Neural progenitor cell (in vitro differentiated cells): Measurements from ENCODE around the gene PLCXD3. TPM values are rescaled to one million over a fixed set of nuclear protein-coding genes. Genes with fewer than 3 reads are reported as not detected.

Source experiments
- DNase-seq: peaks from one replicate; pipeline ENCODE4 v3.0.0-alpha.2; 2016; ENCODE audit warnings: low spot score
- H2AFZ ChIP-seq: fragments of 200-600 bp; sonication (generic); replicated peaks from 2 replicates; pipeline ENCODE4 v1.6.1; 2016; ENCODE audit warnings: antibody characterized with exemption
- H3F3A ChIP-seq: fragments of 200-600 bp; sonication (generic); 2 replicates; pipeline ENCODE4 v1.6.1; 2016; ENCODE audit warnings: antibody characterized with exemption, low read depth
- H3K27ac ChIP-seq: fragments of 200-600 bp; sonication (generic); 2 replicates; pipeline ENCODE4 v1.5.1; 2016; ENCODE audit warnings: mild to moderate bottlenecking
- H3K27me3 ChIP-seq: fragments of 200-600 bp; sonication (generic); 2 replicates; pipeline ENCODE4 v1.6.1; 2016; ENCODE audit warnings: mild to moderate bottlenecking, moderate library complexity
- H3K36me3 ChIP-seq: fragments of 200-600 bp; sonication (generic); 2 replicates; pipeline ENCODE4 v1.5.1; 2016
- H3K4me1 ChIP-seq: fragments of 200-600 bp; sonication (generic); 2 replicates; pipeline ENCODE4 v1.6.1; 2016; ENCODE audit warnings: mixed run types
- H3K4me2 ChIP-seq: fragments of 200-600 bp; sonication (generic); 2 replicates; pipeline ENCODE4 v1.6.1; 2016
- H3K4me3 ChIP-seq: fragments of 200-600 bp; sonication (generic); 2 replicates; pipeline ENCODE4 v1.5.1; 2016
- H3K79me2 ChIP-seq: fragments of 200-600 bp; sonication (generic); 2 replicates; pipeline ENCODE4 v1.6.1; 2016; ENCODE audit warnings: low read depth
- H3K9ac ChIP-seq: fragments of 200-600 bp; sonication (generic); 2 replicates; pipeline ENCODE4 v1.6.1; 2016
- H3K9me3 ChIP-seq: fragments of 200-600 bp; sonication (generic); 2 replicates; pipeline ENCODE4 v1.5.1; 2016; ENCODE audit warnings: low read depth
- H4K20me1 ChIP-seq: fragments of 200-600 bp; sonication (generic); 2 replicates; pipeline ENCODE4 v1.6.1; 2016; ENCODE audit warnings: low read depth
- H3K27ac Mint-ChIP-seq: 3 replicates; pipeline ENCODE4 v1.8.0; 2021; ENCODE audit warnings: mixed read lengths
- H3K27me3 Mint-ChIP-seq: 2 replicates; pipeline ENCODE4 v1.8.0; 2022; ENCODE audit warnings: low read depth, mild to moderate bottlenecking, inconsistent platforms, moderate library complexity, mixed read lengths; ENCODE audit not compliant: insufficient read depth
- H3K36me3 Mint-ChIP-seq: 3 replicates; pipeline ENCODE4 v1.8.0; 2021; ENCODE audit warnings: mixed read lengths
- H3K4me1 Mint-ChIP-seq: 3 replicates; pipeline ENCODE4 v1.8.0; 2021; ENCODE audit warnings: mixed read lengths
- H3K4me3 Mint-ChIP-seq: 3 replicates; pipeline ENCODE4 v1.8.0; 2021; ENCODE audit warnings: mild to moderate bottlenecking, moderate library complexity, mixed read lengths
- H3K9me3 Mint-ChIP-seq: 3 replicates; pipeline ENCODE4 v1.8.0; 2020; ENCODE audit warnings: mixed read lengths
- EZH2 ChIP-seq: fragments of 200-600 bp; sonication (generic); IDR thresholded peaks from 2 replicates; pipeline ENCODE4 v1.6.1; 2017; ENCODE audit warnings: antibody characterized with exemption, mild to moderate bottlenecking, moderate library complexity
- EZH2phosphoT487 ChIP-seq: fragments of 200-600 bp; sonication (generic); IDR thresholded peaks from 2 replicates; pipeline ENCODE4 v1.6.1; 2017; ENCODE audit warnings: antibody characterized with exemption
- total RNA-seq: library from RNA; depleted of rRNA; stranded (reverse); fragments of >200 nt; gene quantifications from 2 replicates; pipeline ENCODE4 v1.2.3, GENCODE V29; 2015; ENCODE audit warnings: low replicate concordance
- TF ChIP-seq, protein P1 (sequence below): fragments of 200-600 bp; sonication (generic); IDR thresholded peaks from 2 replicates; pipeline ENCODE4 v1.5.1; 2017; ENCODE audit warnings: antibody characterized with exemption, mild to moderate bottlenecking

The PLCXD3 gene
- total RNA-seq, 1 donor from 2014 or later: not detected

DNA sequence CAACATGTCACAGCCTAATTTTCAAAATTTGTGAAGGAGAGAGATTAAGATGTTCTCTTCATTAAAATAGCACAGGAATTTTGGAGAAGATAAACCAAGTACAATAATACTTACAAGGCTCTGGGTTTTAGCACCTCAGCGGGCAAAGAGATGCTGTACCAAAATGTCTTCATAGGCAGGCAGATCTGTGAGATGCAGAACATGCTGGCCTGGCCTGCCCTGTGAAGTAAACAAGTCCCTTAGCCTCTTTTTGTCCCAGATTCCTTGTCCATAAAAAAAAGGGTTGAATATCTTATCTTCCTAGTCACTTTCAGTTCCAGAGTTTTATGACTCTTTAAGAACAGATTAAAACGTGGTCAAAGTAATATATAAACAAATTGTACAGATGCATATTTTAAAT lies 244.0 kb downstream of the PLCXD3 start:
- no peaks in the 10 kb centered on the region for H3K9me3 Mint-ChIP-seq
- H3K27ac Mint-ChIP-seq: no peak overlapping the region
- H3K9me3 ChIP-seq: no peaks in the 10 kb centered on the region
- no peak overlapping the region for H3K4me3 ChIP-seq
- no peak overlapping the region for H3K9ac ChIP-seq
- H3K4me1 ChIP-seq: no peaks in the 10 kb centered on the region
- no peak overlapping the region for H3K4me2 ChIP-seq
- H3K4me3 Mint-ChIP-seq: no peak overlapping the region
- no peaks in the 10 kb centered on the region for H3K27me3 ChIP-seq
- H3F3A ChIP-seq: no peaks in the 10 kb centered on the region
- H3K36me3 Mint-ChIP-seq: no peaks in the 10 kb centered on the region
- no peaks in the 10 kb centered on the region for H3K36me3 ChIP-seq
- H2AFZ ChIP-seq: no peak overlapping the region
- H3K4me1 Mint-ChIP-seq: no peaks in the 10 kb centered on the region
- TF ChIP-seq, protein P1, sequence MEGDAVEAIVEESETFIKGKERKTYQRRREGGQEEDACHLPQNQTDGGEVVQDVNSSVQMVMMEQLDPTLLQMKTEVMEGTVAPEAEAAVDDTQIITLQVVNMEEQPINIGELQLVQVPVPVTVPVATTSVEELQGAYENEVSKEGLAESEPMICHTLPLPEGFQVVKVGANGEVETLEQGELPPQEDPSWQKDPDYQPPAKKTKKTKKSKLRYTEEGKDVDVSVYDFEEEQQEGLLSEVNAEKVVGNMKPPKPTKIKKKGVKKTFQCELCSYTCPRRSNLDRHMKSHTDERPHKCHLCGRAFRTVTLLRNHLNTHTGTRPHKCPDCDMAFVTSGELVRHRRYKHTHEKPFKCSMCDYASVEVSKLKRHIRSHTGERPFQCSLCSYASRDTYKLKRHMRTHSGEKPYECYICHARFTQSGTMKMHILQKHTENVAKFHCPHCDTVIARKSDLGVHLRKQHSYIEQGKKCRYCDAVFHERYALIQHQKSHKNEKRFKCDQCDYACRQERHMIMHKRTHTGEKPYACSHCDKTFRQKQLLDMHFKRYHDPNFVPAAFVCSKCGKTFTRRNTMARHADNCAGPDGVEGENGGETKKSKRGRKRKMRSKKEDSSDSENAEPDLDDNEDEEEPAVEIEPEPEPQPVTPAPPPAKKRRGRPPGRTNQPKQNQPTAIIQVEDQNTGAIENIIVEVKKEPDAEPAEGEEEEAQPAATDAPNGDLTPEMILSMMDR: no peak
- TF ChIP-seq EZH2: no peak
- no peak for TF ChIP-seq EZH2phosphoT487
- H3K79me2 ChIP-seq: no peaks in the 10 kb centered on the region
- no peak for DNase-seq
- H4K20me1 ChIP-seq: no peaks in the 10 kb centered on the region
- peaks cover 2% of the 10 kb centered on the region for H3K27me3 Mint-ChIP-seq
- no peak overlapping the region for H3K27ac ChIP-seq

DNA sequence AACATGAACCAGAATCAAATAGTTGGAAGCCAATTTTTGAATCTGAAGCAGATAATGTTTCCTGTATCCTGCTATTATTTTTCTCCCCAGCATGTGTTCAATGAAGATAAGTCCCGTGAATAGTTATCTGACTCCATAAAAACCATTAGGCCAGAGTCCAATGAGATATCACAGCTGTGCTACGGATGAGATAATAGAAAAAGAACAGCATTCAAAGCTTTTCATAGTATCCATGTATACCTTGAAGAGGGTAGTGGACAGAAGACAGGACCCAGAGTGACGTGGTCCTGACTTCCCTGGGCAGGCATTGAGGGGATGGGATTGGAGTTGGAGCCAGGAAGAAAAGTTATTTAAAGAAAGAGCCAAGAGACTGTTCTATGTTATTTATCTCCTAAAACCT lies 246.4 kb downstream of the PLCXD3 start:
- no peaks in the 10 kb centered on the region for H3F3A ChIP-seq
- no peaks in the 10 kb centered on the region for H4K20me1 ChIP-seq
- no peaks in the 10 kb centered on the region for H3K9me3 ChIP-seq
- TF ChIP-seq, protein P1: no peak
- TF ChIP-seq EZH2 (no peak), EZH2phosphoT487 (no peak)
- no peak for DNase-seq
- no peak overlapping the region for H3K4me2 ChIP-seq
- Mint-ChIP-seq H3K4me1 (no peaks in the 10 kb centered on the region), H3K27ac (no peak overlapping the region), H3K36me3 (no peaks in the 10 kb centered on the region), H3K4me3 (no peak overlapping the region), H3K9me3 (no peaks in the 10 kb centered on the region), H3K27me3 (peaks cover 2% of the 10 kb centered on the region)
- no peak overlapping the region for H3K4me3 ChIP-seq
- H3K27ac ChIP-seq: no peak overlapping the region
- no peak overlapping the region for H2AFZ ChIP-seq
- H3K79me2 ChIP-seq: no peaks in the 10 kb centered on the region
- no peaks in the 10 kb centered on the region for H3K4me1 ChIP-seq
- H3K27me3 ChIP-seq: no peaks in the 10 kb centered on the region
- no peaks in the 10 kb centered on the region for H3K36me3 ChIP-seq
- H3K9ac ChIP-seq: no peak overlapping the region

DNA sequence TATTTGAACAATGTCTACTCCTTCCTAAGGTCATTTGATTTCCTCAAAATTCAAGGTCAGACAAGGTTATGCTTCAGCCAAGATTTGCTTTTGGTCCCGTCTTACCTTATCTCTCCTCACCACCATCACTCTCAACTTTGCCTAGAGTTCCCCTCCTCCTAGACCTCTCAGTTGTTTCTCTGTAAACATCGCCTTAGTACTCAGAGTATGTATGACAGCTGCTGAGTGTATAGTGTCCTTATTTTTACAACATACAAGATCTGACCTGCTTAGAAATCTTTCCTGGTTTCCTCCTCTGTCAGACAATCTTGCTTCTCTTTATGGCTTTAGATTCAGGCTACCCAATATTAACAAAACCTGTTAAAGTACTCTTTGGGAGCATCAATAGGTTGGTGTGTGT lies 247.1 kb downstream of the PLCXD3 start:
- Mint-ChIP-seq H3K4me3 (no peak overlapping the region), H3K9me3 (no peaks in the 10 kb centered on the region), H3K27ac (no peak overlapping the region), H3K27me3 (peaks cover 2% of the 10 kb centered on the region), H3K36me3 (no peaks in the 10 kb centered on the region), H3K4me1 (no peaks in the 10 kb centered on the region)
- Histone ChIP-seq H3K27ac (no peak overlapping the region), H3K36me3 (no peaks in the 10 kb centered on the region), H3K27me3 (no peaks in the 10 kb centered on the region), H3F3A (no peaks in the 10 kb centered on the region), H4K20me1 (no peaks in the 10 kb centered on the region), H3K4me3 (no peak overlapping the region), H2AFZ (no peak overlapping the region), H3K4me1 (no peaks in the 10 kb centered on the region), H3K4me2 (no peak overlapping the region), H3K79me2 (no peaks in the 10 kb centered on the region), H3K9ac (no peak overlapping the region), H3K9me3 (no peaks in the 10 kb centered on the region)
- TF ChIP-seq, protein P1: no peak
- TF ChIP-seq EZH2phosphoT487 (no peak), EZH2 (no peak)
- DNase-seq: no peak
